Measurements from ENCODE around the gene SCUBE2. TPM values are rescaled to one million over a fixed set of nuclear protein-coding genes. Genes with fewer than 3 reads are reported as not detected.

Gene SCUBE2
- total RNA-seq, 1 donor from 2014 or later = 7.1 TPM

DNA sequence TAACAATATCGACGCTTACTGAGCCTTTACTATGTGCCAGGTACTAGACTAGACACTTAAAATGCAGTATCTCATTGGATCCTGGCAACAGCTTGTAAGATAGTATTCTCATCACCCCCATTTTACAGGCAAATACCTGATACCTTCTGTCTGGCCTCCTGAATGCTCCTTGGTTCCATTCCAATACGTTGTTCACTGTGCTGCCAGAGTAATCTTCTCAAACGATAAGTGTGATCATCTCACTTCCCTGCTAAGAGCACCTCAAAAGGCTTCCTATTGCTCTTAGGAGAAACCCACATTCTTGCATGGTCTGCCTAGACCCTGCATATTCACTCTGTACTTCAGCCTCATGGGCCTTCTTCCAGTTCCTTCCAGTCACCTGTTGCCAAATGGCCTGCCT is 86.3 kb downstream of the SCUBE2 start:
- intact Hi-C loops (cut with DNase I) = no loop called here
- no peak overlapping the region for H3K4me3 ChIP-seq
- no peaks in the 10 kb centered on the region for H3K9me3 ChIP-seq
- ATAC-seq (no peak), DNase-seq (no peak)
- peaks cover 37% of the 10 kb centered on the region for H3K27me3 ChIP-seq (ENCODE audit: low read depth)
- H3K27ac ChIP-seq = no peak overlapping the region
- H3K36me3 ChIP-seq = no peaks in the 10 kb centered on the region
- H3K4me1 ChIP-seq = peaks cover 22% of the 10 kb centered on the region
- TF ChIP-seq CTCF (IDR thresholded peaks at IDR 0.05) = no peak

DNA sequence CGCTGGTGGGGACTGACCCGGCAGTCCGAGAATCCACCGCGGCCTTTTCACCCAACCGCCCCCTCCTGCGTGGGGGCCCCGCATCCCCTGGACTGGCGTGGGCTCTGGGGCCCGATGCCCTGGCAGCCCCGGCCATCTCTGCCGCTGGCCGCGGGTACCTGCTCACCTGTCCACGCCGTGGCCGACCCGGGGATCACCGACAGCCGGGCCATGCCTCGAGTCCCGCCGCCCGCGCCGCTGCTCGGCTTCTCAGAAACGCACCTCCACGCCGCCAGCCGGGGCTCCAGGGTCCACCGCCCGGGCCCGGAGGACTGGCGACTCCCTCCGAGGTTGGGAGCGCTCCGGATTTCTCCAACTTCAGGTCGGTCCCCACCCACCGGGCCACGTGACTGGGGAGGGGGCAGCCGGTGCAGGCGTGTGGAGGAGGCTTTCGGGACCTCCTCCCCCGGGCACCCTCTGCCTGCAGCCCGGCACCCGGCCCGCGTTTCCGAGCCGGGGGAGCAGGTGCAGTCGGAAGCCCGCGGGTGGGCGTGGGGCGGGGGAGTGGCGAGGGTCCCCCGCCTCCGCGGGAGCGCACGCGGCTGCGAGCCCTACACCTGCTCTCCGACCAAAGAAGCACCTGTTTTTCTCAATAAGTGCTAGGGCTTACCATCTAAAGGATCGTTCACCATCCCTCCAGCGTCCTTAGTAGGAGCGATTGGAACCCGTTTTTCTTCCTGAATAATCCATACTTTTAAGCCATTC is 87.0 kb downstream of the SCUBE2 start:
- H3K4me1 ChIP-seq = peaks cover 22% of the 10 kb centered on the region
- intact Hi-C loops (cut with DNase I) = no loop called here
- peak overlapping the region; percentile 58 for H3K4me3 ChIP-seq
- H3K36me3 ChIP-seq = no peaks in the 10 kb centered on the region
- peaks cover 43% of the 10 kb centered on the region for H3K27me3 ChIP-seq (ENCODE audit: low read depth)
- DNase-seq (peak; percentile 55), ATAC-seq (peak in 1 of 2 donors; percentile 50)
- no peak overlapping the region for H3K27ac ChIP-seq
- TF ChIP-seq CTCF (IDR thresholded peaks at IDR 0.05) = no peak
- no peaks in the 10 kb centered on the region for H3K9me3 ChIP-seq

DNA sequence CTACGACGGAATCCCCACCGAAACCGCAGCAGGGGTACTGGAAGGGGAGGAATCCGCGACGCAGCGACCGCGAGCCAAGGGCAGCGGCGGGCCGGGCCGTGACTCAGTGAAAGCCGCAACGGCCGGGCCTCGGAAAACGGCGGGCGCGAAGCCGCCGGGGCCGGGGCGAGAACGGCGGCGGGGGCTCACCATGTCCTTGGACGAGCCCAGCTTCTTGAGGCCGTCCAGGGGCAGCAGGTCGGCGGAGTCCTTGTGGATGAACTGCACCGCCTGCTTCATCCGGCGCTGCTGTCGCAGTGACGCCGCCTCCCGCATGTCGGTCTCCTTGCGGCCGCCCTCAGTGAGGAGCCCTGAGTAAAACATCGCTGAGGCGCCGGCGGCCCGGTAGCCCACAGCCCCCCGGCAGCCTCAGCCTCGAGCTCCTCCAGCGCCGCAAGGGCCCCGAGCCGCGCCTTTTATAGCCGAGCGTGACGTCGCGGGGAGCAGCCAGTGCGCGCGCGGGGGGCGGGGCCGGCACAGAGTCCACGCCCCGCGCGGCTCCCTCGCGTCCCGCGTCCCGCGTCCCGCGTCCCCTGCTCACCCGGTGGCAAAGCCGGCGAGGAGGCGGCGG is 87.7 kb downstream of the SCUBE2 start, which contains the start of gene NRIP3:
Gene NRIP3 (minus strand): TSS at position 429 of the 610 bp plus-strand sequence. CDS start 66 bp downstream, at position 363.
- ATAC-seq = peak; percentile 90 to 91
- TF ChIP-seq CTCF (IDR thresholded peaks at IDR 0.05) = no peak
- no peaks in the 10 kb centered on the region for H3K9me3 ChIP-seq
- intact Hi-C loops (cut with DNase I) = no loop called here
- no peak within 1 kb of the TSS for H3K27ac ChIP-seq
- peak; percentile 83 for DNase-seq
- peaks cover 49% of the 10 kb centered on the region for H3K27me3 ChIP-seq (ENCODE audit: low read depth)
- peak within 1 kb of the TSS; percentile 58 for H3K4me3 ChIP-seq
- no peaks in the 10 kb centered on the region for H3K36me3 ChIP-seq
- H3K4me1 ChIP-seq = peaks cover 22% of the 10 kb centered on the region

- peaks cover 50% of the 10 kb centered on the region for H3K27me3 ChIP-seq (ENCODE audit: low read depth)
- no peak overlapping the region for H3K27ac ChIP-seq
- no peak for ATAC-seq
- no peaks in the 10 kb centered on the region for H3K36me3 ChIP-seq
- no peak for DNase-seq
- H3K9me3 ChIP-seq = no peaks in the 10 kb centered on the region
- peaks cover 22% of the 10 kb centered on the region for H3K4me1 ChIP-seq
- peak overlapping the region; percentile 58 for H3K4me3 ChIP-seq
- no peak for TF ChIP-seq CTCF (IDR thresholded peaks at IDR 0.05)
- intact Hi-C loops (cut with DNase I) = no loop called here
Observed at GRCh38 chr11:9002920-9003572, 88.4 kb downstream of the SCUBE2 start.

- peaks cover 22% of the 10 kb centered on the region for H3K4me1 ChIP-seq
- H3K4me3 ChIP-seq = no peak overlapping the region
- H3K9me3 ChIP-seq = no peaks in the 10 kb centered on the region
- TF ChIP-seq CTCF (IDR thresholded peaks at IDR 0.05) = no peak
- no peak overlapping the region for H3K27ac ChIP-seq
- H3K36me3 ChIP-seq = no peaks in the 10 kb centered on the region
- intact Hi-C loops (cut with DNase I) = no loop called here
- ATAC-seq = peak; percentile 48 to 75
- DNase-seq = no peak
- peaks cover 50% of the 10 kb centered on the region for H3K27me3 ChIP-seq (ENCODE audit: low read depth)
Observed at GRCh38 chr11:9001736-9002135, 89.7 kb downstream of the SCUBE2 start.

Measured in lower lobe of right lung (tissue), 2 donors.